ENCODE data around the gene EXOC4. TPM values are rescaled to one million over a fixed set of nuclear protein-coding genes. Genes with fewer than 3 reads are reported as not detected.

EXOC4 gene
- total RNA-seq, 1 experiment from 2014 or later, result 62.4 TPM

- Histone ChIP-seq H3K36me3 (no peaks in the 10 kb centered on the region), H3K27ac (no peak overlapping the region), H3K4me3 (no peak overlapping the region), H3K9me3 (replicated peaks) (no peaks in the 10 kb centered on the region), H3K4me1 (no peaks in the 10 kb centered on the region), H3K27me3 (no peaks in the 10 kb centered on the region)
- DNase-seq, result no peak
These were observed 175.4 kb downstream of the EXOC4 start for GRCh38 chr7:133428326-133428725.

DNA sequence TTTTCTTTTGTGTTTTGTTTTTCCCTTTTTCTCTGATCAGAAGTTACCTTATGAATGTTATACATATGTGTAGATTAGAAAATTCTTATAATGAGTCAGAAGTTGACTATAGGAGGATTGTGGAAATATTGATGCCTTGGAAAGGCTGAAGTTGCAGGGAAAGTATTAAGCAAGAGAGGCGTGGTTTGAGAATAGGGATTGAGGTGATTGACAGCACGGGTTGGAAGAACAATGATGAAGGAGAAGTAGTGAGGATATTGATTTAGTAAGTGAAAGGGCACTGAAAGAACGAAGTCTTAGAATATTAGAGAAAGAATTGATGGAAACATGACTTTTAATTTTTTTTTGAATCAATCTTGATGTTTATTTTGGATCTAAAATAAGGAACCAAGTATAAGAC is 176.0 kb downstream of the EXOC4 start:
- no peak overlapping the region for H3K4me3 ChIP-seq
- no peak for DNase-seq
- no peak overlapping the region for H3K27ac ChIP-seq
- H3K27me3 ChIP-seq, result no peaks in the 10 kb centered on the region
- H3K9me3 ChIP-seq (replicated peaks), result no peaks in the 10 kb centered on the region
- H3K4me1 ChIP-seq, result no peaks in the 10 kb centered on the region
- H3K36me3 ChIP-seq, result no peaks in the 10 kb centered on the region

DNA sequence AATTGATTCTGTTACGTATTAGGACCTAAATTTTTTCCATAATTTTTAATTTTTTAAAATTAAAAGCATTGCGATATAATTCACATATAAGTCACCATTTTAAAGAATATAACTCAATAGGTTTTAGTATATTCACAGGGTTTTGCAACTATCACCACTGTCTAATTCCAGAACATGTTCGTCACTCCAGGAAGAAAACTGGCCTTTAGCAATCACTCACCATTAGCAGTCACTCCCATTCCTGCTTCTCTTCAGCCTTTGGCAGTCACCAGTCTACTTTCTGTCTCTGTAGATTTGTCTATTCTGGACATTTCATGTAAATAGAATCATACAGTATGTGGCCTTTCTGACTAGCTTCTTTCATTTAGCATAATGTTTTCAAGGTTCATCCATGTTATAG is 176.5 kb downstream of the EXOC4 start:
- no peaks in the 10 kb centered on the region for H3K9me3 ChIP-seq (replicated peaks)
- no peak overlapping the region for H3K27ac ChIP-seq
- no peak for DNase-seq
- no peaks in the 10 kb centered on the region for H3K27me3 ChIP-seq
- H3K4me1 ChIP-seq, result no peaks in the 10 kb centered on the region
- H3K36me3 ChIP-seq, result no peaks in the 10 kb centered on the region
- H3K4me3 ChIP-seq, result no peak overlapping the region

GRCh38 chr7:133431134-133431724 is 178.4 kb downstream of the EXOC4 start:
- no peak for DNase-seq

DNA sequence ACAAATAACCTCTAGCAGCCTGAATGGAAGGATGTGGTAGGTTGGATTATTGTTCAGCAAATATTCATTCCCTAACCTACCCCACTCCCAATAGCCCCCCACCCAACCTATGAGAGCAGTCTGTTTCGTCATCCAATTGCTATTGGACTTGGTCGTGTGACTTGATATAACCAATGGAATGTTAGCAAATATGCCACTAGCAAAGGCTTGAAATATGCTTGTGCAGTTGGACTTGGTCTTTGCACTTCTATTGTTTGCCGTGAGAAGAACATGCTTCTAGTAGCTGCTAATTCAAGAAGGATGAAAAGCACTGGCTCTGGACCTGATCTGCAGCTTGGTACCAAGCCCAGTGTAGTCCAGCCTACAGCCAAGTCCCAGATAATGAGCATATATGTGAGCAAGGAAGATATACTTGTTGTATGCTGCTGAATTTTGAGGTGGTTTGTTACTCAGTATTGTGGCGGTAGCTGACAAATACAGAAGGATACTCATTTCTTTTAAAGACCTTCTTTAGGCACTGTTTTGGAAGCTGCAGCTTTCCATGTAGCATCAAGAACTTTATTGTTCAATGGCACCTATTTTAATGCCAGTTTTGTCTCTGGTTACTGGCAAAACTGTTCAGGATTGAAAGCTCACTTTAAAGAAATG is 180.4 kb downstream of the EXOC4 start:
- Histone ChIP-seq H3K27me3 (no peaks in the 10 kb centered on the region), H3K36me3 (no peaks in the 10 kb centered on the region), H3K27ac (no peak overlapping the region), H3K9me3 (replicated peaks) (no peaks in the 10 kb centered on the region), H3K4me1 (no peaks in the 10 kb centered on the region), H3K4me3 (no peak overlapping the region)
- DNase-seq, result no peak

More at GRCh38 chr7:133431134-133431724, 178.4 kb downstream of the EXOC4 start:
- Histone ChIP-seq H3K27me3 (no peaks in the 10 kb centered on the region), H3K4me3 (no peak overlapping the region), H3K9me3 (replicated peaks) (no peaks in the 10 kb centered on the region), H3K36me3 (no peaks in the 10 kb centered on the region), H3K4me1 (no peaks in the 10 kb centered on the region), H3K27ac (no peak overlapping the region)

DNA sequence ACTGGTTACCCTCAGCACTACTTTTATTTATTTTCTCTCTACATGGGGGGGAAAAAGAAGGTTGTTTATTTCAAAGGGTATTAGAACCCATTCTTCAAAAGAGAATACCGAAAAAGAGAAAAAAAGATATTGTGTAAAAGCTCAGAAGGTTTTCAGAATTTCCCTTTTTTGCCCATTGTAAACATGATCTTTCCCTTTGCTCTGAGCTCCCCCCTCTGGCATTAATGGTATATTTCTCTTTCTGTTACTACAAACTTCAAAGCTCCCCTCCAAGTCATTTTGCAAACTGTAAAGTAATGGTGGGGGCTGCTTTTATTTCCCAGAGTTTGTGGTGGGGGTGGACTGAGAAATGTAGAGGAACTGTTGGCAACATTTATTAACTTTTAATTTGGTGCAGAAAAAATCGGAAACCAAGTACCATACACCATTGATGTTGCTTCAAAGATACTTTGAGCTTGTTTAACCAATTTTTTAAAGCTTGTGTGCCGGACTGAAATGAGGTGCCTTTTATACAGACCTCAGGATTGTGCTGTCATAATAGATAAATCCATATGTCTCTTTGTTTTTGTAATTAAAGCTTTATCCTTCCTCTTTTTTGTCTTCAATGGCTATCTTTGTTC is 181.5 kb downstream of the EXOC4 start:
- Histone ChIP-seq H3K9me3 (replicated peaks) (no peaks in the 10 kb centered on the region), H3K27ac (no peak overlapping the region)
- peak in 1 of 2 experiments; percentile 51 for DNase-seq

GRCh38 chr7:133436014-133436428 is 183.1 kb downstream of the EXOC4 start:
- Histone ChIP-seq H3K27me3 (no peaks in the 10 kb centered on the region), H3K9me3 (replicated peaks) (no peaks in the 10 kb centered on the region), H3K36me3 (no peaks in the 10 kb centered on the region), H3K4me3 (no peak overlapping the region), H3K27ac (no peak overlapping the region), H3K4me1 (no peaks in the 10 kb centered on the region)
- no peak for DNase-seq

More for the DNA sequence above, 181.5 kb downstream of the EXOC4 start:
- Histone ChIP-seq H3K4me3 (no peak overlapping the region), H3K27me3 (no peaks in the 10 kb centered on the region), H3K36me3 (no peaks in the 10 kb centered on the region), H3K4me1 (no peaks in the 10 kb centered on the region)

DNA sequence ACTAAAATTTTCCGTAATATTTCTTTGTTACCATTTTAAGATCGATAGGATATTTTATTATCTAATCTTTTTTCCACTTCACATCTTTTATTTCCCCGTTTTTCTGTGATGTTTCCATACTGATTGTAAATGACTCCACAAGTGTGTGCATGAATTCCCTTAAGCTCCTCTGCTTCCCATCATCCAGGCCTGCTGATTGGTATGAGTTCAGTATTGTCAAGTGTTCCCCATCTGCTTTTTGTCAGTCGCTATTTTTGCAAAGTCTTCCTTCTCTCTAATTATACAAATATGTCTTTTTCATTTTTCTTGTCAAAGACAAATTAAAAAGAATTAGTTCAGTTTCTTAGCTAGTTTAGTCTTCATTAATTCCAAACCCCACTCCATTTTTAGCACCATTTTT is 184.7 kb downstream of the EXOC4 start:
- Histone ChIP-seq H3K27ac (no peak overlapping the region), H3K36me3 (no peaks in the 10 kb centered on the region), H3K9me3 (replicated peaks) (no peaks in the 10 kb centered on the region), H3K4me3 (no peak overlapping the region), H3K4me1 (no peaks in the 10 kb centered on the region), H3K27me3 (no peaks in the 10 kb centered on the region)
- DNase-seq, result no peak

DNA sequence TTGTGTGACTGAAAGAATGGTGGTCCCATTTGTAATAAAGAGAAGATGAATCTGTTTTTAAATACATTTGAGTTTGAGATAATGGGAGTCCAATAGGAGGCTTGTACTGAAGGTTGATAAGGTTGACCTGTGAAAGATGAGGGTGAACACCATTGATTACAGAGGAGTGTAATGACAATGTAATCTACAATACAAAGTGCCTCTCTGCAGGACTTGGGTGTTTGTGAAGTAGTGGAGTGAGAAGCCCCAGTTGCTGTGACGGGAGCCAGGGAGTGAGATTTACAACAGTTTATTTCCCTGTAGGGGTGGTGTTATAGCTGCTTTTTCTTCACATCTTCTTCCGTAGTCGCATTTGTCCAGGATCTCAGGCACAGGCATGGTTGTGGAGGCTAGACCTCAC is 189.9 kb downstream of the EXOC4 start:
- DNase-seq, result no peak
- H3K9me3 ChIP-seq (replicated peaks), result no peaks in the 10 kb centered on the region
- no peaks in the 10 kb centered on the region for H3K36me3 ChIP-seq
- no peak overlapping the region for H3K4me3 ChIP-seq
- H3K27ac ChIP-seq, result no peak overlapping the region
- H3K4me1 ChIP-seq, result no peaks in the 10 kb centered on the region
- H3K27me3 ChIP-seq, result no peaks in the 10 kb centered on the region

DNA sequence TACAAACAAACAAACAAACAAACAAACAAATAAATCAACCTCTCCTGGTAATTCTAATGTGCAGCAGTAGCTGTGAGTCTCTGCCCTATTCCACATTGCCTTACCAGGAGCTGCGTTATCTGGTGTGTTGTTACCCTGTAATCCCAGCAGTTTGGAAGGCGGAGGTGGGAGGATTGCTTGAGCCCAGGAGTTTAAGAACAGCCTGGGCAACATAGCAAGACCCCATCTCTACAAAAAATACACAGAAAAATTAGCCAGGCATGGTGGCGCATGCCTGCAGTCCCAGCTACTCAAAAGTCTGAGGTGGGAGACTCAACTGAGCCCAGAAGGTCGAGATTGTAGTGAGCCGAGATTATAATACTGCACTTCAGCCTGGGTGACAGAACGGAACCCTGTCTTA is 192.7 kb downstream of the EXOC4 start:
- Histone ChIP-seq H3K4me1 (no peaks in the 10 kb centered on the region), H3K9me3 (replicated peaks) (no peaks in the 10 kb centered on the region), H3K4me3 (no peak overlapping the region), H3K36me3 (no peaks in the 10 kb centered on the region), H3K27me3 (no peaks in the 10 kb centered on the region), H3K27ac (no peak overlapping the region)
- DNase-seq, result no peak

- Histone ChIP-seq H3K4me3 (no peak overlapping the region), H3K4me1 (no peaks in the 10 kb centered on the region), H3K36me3 (no peaks in the 10 kb centered on the region), H3K9me3 (replicated peaks) (no peaks in the 10 kb centered on the region), H3K27ac (no peak overlapping the region), H3K27me3 (no peaks in the 10 kb centered on the region)
- no peak for DNase-seq
These were observed 195.1 kb downstream of the EXOC4 start for GRCh38 chr7:133448012-133448411.

- Histone ChIP-seq H3K27ac (no peak overlapping the region), H3K4me1 (no peaks in the 10 kb centered on the region), H3K4me3 (no peak overlapping the region), H3K9me3 (replicated peaks) (no peaks in the 10 kb centered on the region), H3K27me3 (no peaks in the 10 kb centered on the region), H3K36me3 (no peaks in the 10 kb centered on the region)
- no peak for DNase-seq
These were observed 199.7 kb downstream of the EXOC4 start for GRCh38 chr7:133452577-133452976.

DNA sequence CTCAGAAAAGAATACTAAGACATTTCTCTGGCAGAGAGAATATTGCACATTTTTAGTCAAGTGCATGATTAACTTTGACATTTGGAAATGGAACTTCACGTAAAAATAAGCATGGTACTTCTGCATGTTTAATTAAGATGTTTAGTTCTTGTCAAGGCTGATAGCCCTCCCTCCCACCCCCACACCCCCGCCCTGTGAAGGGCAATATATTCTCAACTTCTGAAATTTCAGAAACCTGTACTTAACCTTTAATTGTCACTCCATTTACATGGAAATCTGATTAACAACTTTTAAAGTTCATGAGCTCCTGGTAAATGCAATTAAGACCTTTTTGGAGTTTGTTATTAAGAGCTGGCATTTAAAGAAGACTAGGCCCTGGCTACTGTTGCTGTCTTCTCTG is 205.8 kb downstream of the EXOC4 start:
- H3K9me3 ChIP-seq (replicated peaks), result no peaks in the 10 kb centered on the region; the same call in 1 of the 2 replicates
- no peak for DNase-seq

GRCh38 chr7:133461421-133461820 is 208.5 kb downstream of the EXOC4 start:
- Histone ChIP-seq H3K4me1 (no peaks in the 10 kb centered on the region), H3K4me3 (no peak overlapping the region), H3K36me3 (no peaks in the 10 kb centered on the region), H3K27me3 (no peaks in the 10 kb centered on the region), H3K27ac (no peak overlapping the region), H3K9me3 (replicated peaks) (no peaks in the 10 kb centered on the region; the same call in none of the 2 replicates)
- no peak for DNase-seq

More for the DNA sequence above, 205.8 kb downstream of the EXOC4 start:
- H3K4me3 ChIP-seq, result no peak overlapping the region
- no peaks in the 10 kb centered on the region for H3K36me3 ChIP-seq
- no peaks in the 10 kb centered on the region for H3K27me3 ChIP-seq
- H3K27ac ChIP-seq, result no peak overlapping the region
- H3K4me1 ChIP-seq, result no peaks in the 10 kb centered on the region

DNA sequence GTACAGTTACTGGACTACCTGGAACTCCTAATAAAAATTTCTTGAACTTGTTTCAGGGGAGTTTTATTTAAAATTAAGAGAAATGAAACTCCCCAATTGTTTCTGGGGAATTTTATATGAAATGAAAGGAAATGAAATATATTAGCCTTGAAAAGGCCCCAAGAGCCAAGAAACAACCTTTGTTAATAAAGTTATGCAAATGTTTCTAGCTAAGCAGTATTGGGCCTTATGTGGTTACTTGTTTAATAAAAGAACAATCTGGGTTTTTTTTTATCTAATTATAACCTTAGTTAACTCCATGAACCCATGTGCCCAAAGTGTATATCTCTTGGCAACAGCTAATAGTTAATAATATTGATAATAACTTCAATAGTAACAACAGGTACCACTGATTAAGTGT is 222.8 kb downstream of the EXOC4 start:
- H3K9me3 ChIP-seq (replicated peaks), result no peaks in the 10 kb centered on the region
- no peaks in the 10 kb centered on the region for H3K36me3 ChIP-seq
- H3K4me1 ChIP-seq, result no peaks in the 10 kb centered on the region
- no peak for DNase-seq
- no peaks in the 10 kb centered on the region for H3K27me3 ChIP-seq
- H3K27ac ChIP-seq, result no peak overlapping the region
- no peak overlapping the region for H3K4me3 ChIP-seq

Data from SJCRH30 (cell line).